Globus pallidus (tissue), 1 donor: ENCODE measurements around the gene RAB37.

Source experiments
- DNase-seq: peaks from one replicate; pipeline ENCODE4 v3.0.0-alpha.2; 2015; ENCODE audit warnings: low spot score

Gene RAB37

DNA sequence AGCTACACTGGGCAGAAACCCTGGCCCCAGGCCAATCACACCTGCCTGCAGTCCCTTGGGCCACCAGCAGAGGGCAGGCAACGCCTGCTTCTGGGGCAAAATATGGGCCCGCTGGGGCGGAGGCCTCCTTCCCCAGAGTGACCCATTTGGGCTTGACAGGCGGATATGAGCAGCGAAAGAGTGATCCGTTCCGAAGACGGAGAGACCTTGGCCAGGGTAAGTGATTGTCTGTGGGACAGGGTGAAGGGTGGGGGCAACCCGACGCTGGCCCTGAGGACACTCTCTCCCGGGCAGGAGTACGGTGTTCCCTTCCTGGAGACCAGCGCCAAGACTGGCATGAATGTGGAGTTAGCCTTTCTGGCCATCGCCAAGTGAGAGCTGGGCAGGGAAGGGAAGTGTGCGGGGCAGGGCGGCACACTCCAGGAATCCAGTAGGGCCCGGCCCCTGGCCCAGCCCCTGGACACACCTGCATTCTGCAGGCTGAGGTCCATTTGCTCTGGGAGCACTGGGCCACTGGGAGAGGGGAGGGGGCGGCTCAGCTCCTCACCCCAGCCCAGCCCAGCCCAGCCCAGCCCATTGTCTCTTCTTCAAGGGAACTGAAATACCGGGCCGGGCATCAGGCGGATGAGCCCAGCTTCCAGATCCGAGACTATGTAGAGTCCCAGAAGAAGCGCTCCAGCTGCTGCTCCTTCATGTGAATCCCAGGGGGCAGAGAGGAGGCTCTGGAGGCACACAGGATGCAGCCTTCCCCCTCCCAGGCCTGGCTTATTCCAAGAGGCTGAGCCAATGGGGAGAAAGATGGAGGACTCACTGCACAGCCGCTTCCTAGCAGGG lies 7.9 kb downstream of the RAB37 start:
- DNase-seq: peak; percentile 78

DNA sequence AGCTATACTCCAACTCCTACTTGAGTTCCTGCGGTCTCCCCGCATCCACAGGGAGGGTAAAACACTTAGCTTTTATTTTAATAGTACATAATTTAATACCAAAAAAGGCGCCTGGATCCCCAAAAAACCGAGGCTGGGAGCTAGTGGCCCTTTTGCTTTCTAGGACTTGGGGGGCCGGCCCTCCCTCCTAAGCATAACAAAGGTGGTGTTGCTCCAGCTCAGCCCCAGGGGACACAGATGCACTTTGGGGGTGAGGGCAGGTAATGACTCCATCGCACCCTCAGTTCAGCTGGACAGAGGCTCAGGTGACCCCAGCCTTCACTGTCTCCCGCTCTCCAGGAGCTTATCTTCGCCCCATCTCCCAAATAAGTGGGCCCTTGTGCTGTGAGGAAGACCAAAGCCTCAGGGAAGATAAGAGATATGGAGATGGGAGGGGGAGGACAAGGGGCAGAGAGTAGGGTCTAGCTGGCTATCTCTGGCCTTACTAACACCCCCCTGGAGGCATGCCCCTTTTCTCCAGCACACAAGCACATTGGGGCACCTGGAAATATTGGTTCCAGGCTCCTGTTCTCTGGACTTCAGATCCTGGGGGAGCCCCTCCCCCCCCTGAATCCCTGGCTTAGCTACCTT lies 8.6 kb downstream of the RAB37 start:
- DNase-seq: no peak

DNA sequence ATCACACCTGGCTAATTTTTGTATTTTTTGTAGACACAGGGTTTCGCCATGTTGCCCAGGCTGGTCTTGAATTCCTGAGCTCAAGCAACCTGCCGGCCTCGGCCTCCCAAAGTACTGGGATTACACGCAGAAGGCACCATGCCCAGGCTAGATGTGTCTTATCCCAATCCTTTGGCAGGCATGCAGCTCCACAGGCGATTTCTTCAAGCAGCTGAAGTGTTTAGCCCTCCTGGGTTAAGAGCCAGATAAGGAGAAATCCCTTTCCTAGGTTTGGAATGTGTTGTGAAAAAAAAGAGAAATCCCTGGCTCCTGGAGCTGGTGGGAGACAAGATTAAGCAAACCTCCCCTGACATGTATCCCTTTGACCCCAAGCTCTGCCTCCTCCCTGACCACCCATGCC lies 9.3 kb downstream of the RAB37 start:
- DNase-seq: no peak

DNA sequence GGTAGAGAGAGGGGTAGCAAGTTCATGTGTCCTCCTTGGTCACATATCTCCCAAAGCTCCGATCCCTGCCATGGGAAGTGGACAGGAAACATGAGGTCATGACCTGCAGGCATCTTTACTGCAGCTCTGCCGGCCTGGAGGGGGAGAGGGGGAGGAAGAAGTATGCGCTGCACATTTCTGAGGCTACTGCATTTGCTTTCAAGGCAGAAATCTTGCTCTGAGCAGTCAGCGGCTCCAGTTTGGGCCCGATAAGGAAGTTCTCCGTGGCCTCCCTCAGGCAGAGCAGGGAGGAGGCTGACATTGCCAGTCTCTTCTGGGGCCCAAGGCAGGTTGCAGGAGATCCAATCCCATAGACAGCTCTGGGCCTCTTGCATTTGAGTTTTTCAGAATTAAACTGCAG lies 9.9 kb downstream of the RAB37 start:
- no peak for DNase-seq

DNA sequence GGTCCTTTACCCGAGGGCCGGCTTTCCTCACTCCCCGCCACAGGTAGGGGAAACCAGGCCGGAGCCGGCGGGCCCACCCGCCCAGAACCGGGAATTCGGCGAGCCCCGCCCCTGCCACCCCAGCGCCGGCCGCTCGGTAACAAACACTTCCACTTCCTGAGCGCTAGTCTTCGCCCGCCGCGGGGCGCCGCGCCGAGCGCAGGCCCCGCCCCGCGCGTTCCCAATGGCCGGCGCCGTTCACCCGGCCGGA lies 11.1 kb downstream of the RAB37 start:
- no peak for DNase-seq

DNA sequence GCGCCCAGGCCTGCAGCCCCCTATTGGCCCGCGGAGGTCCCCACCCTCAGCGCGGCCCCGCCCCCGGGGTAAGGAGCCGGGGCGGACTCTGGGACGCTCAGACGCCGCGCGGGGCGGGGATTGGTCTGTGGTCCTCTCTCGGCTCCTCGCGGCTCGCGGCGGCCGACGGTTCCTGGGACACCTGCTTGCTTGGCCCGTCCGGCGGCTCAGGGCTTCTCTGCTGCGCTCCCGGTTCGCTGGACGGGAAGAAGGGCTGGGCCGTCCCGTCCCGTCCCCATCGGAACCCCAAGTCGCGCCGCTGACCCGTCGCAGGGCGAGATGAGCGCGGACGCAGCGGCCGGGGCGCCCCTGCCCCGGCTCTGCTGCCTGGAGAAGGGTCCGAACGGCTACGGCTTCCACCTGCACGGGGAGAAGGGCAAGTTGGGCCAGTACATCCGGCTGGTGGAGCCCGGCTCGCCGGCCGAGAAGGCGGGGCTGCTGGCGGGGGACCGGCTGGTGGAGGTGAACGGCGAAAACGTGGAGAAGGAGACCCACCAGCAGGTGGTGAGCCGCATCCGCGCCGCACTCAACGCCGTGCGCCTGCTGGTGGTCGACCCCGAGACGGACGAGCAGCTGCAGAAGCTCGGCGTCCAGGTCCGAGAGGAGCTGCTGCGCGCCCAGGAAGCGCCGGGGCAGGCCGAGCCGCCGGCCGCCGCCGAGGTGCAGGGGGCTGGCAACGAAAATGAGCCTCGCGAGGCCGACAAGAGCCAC lies 11.6 kb downstream of the RAB37 start, which contains the start of gene NHERF1:
Gene NHERF1, plus strand, starts transcription at position 100 of the 750 bp plus-strand sequence. Its CDS starts 219 bp downstream, at position 319.
- peak; percentile 96 for DNase-seq

DNA sequence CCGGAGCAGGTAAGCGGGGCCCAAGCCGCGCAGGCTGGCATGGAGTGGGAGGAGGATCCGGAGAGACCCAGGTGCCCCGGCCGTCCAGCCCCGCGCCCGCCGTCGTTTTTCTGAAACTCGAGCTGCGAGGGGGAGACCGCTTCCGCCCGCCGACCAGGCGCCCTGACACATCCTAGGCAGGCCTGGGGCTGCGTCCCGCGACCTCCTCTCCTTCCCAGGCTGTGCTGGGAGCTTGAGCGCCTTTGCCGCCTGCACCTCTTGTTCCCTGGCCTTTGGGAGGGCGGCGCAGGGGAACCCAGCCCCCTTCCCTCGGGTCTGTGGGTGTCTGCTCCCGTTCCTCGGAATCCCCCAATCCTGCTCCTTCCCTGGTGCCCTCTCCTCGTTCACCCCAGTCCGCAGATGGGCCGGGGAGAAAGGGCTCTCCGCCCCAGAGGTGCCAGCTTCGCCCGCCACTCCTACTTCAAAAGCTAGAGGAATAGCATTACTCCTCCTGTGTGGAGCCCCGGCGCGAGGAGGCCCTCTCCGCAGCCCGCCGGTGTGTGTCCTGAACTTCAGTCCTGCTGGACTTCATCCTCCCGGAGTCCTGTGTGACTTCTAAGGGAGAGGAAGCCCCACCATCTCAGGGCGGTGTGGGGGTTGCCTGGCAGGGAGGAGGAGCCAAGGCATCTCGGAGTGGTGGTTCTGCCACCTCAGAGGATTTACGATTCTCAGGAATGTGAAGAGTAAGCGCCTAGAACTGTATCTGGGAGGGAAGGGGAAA lies 12.4 kb downstream of the RAB37 start:
- DNase-seq: no peak

DNA sequence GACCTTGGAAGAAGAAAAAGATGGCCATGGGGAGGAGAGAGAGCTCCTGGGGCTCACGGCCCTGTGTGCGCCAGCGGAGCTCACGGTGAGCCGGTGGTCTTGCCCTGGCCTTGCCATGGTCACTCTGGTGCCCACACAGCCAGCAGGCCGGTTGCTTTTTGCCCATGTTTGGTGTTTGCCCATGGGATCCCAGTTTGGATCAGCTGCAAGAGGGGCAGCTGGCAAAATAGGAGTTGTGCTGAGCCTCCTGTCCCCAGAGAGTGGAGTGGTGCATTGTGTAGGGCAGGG lies 12.9 kb downstream of the RAB37 start:
- DNase-seq: no peak

DNA sequence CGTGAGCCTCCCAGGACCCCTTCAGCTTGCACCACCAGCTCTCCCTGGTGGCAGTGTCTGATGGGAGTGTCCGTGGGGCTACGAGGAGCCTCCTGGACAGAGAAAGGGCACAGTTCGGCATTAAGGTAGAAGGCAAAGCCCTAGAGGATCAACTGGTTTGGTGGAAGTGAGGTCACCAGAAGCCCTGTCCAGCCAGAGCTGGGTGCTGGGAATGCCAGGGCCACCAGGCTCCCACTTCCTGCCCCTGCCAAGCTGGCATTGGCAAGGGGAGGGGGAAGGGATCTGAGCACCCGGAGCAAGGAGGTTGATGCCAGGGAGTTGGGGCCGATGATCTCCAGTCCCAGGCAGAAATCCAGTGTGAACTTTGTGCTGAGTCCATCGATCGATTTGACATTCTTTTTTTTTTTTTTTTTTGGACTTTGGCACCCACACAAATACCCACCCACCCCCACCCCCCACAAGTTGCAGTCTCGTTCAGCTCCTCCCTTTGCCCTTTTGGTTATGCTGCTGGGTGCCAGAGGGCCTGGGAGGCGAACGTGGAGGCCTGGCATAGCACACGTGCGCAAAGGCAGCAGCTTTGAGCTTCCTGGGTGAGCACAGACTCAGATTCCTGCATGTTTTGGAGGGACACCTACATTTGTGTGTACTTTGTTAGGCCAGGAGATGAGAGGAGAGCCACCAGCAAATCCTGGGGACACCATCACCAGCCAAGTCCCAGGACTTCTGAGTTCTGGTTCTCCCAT lies 13.4 kb downstream of the RAB37 start:
- peak; percentile 80 for DNase-seq

DNA sequence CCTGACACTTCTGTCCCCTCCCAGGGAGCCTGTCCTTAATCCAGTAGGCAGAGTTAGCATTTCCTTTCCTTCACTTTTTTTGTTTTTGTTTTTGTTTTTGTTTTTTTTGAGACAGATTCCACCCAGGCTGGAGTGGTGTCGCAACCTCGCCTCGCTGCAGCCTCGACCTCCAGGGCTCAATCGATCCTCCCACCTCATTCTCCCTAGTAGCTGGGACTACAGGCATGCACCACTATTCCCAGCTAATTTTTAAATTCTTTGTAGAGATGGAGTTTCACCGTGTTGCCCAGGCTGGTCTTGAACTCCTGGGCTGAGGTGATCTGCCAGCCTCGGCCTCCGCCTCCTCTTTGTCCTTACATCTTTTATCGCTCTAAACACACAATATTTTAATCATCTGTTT lies 15.4 kb downstream of the RAB37 start:
- DNase-seq: no peak

DNA sequence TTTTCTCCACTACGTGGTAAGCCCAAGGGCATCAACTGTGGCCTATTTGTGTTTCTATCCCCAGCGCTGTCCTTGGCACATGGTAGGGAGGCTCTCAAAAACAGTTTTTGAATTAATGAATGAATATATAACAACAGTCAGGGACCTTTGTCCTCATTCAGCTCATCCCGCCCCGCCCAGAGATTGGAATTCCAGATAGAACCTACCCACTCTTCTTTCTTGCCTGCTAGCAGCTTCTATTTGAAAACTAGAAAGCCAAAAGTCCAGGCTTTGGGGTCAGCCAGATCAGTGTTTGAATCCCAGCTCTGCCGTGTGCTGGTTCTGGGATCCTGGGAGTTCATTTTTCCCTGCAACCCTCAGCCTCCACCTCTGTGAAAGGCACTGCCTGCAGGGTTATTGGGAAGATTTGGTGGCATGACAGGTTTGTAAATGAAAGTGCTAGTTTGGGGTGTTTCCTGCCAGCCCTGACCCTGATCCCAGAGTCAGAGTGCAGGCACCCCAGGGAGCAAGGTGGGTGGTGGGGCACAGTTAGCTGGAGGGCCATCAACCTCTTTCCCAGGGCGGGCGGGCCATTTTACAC lies 15.9 kb downstream of the RAB37 start:
- DNase-seq: no peak

DNA sequence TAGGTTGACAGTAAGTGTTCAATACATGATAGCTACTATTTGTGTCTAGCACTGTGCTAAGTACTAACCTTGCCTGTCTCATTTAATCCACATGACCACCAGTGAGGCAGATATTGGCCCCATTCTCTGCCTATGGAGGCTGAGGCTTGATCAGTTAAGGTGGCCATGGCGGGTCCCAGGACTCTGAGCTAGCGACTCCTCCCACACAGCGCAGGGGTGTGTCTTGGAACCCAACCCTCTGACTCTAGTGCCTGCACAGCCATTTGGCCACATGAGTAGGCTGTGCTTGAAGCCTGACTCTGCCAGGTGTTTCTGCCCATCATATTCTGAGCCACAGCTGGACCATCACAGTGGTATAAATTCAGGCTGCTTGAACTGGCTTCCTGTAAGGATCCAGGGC lies 17.8 kb downstream of the RAB37 start:
- DNase-seq: no peak

DNA sequence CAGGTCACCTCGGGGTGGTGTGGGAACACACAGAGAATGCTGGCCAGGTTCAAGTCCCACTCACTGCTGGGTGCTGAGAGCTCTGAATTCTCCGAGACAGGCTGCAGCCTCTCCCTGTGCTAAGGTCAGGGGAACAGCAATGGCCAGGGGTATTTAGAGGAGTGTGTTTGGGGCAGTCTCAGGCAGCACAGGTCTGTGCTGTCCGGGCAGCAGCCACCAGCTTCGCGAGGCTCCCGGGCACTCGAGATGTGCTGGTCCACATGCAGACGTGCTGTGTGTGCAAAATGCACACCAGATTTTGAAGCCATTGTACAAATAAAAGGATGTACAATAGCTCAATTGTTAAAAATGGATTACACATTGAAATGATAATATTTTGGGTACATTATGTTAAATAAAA lies 18.5 kb downstream of the RAB37 start:
- no peak for DNase-seq

DNA sequence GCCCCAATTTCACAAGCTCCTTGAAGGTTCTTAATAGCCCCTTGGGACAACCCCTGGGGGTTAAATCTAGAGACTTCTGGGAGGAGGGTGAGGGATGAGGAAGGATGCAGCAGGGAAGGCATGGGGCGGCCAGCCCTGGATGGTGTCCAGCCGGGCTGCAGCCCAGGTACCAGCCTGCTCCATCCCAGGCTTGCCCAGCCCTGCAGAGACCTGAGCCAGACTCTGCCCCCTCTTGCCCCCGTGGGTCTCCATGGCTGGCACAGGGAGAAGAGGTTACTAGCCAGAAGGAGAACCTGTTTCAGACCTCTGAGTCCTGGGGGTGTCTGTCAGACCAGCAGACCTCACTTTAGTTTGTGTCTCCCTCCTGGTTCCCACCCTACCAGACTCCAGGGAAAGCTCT lies 19.8 kb downstream of the RAB37 start:
- no peak for DNase-seq

DNA sequence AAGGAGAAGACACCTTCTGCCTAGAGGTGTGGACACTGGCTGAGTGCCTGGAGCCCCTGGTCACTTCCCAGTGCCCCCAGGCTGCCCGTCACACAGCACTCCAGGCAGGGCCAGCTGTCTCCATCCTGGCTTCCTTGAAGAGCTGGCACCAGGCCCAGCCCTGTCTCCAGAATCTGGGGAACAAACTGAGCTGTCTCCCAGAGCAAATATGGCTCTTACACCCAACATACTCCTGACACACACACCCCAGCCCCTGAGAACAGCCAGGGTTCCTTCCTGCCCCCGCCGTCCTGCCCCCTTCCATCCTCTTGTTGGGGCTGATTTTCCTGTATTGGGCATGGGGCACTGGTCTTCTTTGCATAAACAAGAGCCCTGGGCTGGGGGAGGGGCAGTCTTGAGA lies 20.4 kb downstream of the RAB37 start:
- no peak for DNase-seq

DNA sequence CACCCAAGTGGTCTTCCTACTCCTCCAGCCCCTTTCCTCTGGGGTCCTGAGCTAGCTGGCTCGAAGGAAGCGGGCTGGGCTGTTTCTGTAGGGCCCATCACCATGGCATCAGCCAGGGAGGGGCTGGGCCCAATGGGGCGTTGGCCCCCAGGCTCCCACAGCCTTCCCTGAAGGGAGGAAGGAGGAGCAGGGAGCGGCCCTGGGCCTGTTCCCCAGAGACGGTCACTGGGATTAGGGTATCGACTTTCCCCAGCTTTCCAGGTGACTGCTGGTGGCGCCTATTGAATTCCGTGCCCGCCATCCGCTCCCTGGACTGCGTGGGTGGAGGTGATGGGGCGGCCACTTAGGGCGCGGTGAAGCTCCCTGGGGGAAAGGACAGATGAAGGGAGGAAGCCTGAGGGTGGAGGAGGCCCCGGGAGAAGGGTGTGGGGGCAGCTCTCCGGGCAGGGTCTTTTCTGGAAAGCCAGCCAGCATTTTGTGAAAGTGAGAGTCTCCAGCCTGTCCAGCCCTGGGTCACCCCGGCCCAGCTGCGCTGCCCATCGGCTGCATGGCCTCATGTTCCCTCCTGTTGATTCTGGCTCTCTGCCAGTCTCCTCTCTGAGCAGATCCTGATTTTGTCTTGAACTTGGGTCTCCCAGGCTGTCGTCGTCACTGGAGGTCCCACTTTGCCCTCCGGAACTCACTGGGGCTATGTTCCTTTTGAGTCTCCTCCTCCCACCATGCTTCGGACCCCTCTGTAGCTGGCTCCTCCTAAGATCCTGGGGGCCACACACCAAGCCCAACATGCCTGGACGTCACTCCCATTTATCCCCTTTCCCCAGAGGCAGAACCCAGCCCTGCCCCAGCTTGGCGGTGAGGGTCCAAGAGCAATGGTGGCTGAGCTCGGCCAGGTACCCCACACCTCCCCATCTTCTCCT lies 21.1 kb downstream of the RAB37 start:
- no peak for DNase-seq

DNA sequence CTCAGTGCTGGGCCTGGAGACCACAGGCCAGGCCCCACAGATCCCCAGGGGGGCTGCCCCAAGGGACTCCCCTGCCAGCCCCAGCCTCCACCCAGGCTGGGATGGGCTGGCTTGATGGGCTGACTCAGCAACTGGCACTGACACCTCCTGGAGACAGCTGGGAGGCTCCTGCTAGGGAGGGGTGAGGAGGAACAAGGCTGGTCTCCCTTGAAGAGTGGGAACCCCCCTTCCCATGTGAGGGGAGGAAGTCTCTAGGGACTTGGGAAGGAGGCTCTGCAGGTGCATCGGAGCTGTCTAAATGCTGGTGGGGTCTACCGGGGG lies 21.8 kb downstream of the RAB37 start:
- peak; percentile 56 for DNase-seq

DNA sequence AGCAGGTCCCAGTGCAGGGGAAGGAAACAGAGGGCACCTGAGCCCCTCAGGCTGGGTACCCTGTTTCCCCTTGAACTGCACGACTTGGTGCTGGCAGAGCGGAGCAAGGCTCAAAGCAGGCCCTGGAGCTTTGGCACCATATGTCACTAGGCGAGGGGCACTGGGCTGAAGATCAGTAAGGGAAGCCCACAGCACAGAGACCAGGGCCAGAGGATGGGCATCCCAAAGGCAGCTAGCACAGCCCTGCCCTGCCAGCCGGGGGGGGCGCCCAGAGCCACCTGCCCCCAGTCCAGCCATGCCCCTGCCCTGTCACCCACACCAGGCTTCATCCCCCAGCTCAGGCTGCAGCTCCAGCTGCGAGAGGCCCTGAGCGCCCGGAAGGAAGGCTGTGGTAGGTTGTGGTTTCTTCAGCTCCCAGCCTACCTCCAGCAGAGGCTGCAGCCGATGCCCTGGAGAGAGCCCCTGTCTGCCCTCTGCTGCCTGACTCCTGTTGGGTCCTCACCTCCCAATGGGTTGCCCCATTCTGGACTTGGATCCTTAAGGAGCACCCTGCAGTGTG lies 22.3 kb downstream of the RAB37 start:
- DNase-seq: no peak

DNA sequence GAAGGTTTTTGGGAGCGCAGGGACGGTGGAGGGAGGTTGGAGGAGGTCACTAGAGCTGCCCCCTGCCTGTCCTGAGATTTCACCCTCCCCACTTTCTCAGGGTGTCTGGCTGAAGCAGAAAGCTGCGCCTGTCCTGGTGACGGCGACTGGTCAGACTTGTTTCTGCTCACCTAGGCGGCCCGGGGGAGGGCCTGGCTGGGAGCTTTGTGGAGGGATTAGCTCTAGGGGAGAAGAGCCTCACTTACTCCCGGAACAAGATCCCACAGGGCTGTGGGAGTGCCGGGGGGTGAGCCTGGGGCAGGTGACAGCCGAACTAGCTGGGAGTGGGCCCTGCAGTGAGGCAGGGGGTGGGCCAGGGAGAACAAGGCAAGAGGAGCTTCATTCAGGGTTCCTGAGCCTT lies 22.9 kb downstream of the RAB37 start:
- DNase-seq: no peak

DNA sequence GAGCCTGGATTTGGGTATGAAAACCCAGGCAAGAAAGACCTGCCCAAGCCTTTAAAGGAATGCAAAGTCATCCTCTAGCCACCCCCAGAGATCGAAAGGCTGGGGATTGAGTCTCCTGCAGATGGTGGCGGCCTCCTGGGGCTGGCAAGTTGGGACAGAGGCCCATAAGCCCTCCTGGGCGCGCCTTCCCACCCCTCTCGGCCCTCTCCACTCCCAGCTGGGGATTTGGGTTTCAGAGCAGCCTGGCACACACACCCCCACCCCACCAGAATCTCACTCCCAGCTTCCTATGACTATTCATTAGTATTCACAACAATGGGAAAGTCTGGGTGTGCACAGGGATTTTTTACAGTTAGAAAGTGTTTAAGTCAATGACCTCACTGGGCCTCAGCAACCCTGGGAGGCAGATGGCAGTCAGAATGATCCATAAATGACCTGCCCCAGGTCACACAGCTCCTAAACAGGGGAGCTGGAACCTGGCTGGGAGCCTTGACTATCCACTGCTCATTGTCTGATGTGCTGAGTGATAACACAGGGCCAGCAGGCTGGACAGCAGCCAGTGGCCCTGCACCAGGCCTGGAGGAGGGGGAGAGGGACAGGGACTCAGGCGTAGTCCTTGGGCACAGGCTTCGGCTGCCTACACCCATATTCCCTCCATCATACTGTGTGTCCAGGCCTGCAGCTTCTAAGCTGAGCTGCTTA lies 23.5 kb downstream of the RAB37 start:
- peak; percentile 85 for DNase-seq
